MM.1S (cell line): ENCODE measurements around the gene AZU1.

ENCODE experiments used
- CTCF ChIP-seq: fragments of 300-600 bp; sonication (generic); IDR thresholded peaks from 2 replicates; pipeline ENCODE4 v1.5.1; 2016; ENCODE audit warnings: antibody characterized with exemption, low read length, mixed read lengths
- EZH2 ChIP-seq: fragments of 300-600 bp; sonication (generic); optimal IDR thresholded peaks from 2 replicates; pipeline ENCODE3; 2017; ENCODE audit warnings: low read depth, mild to moderate bottlenecking, antibody characterized with exemption, low read length, mixed read lengths

GRCh38 chr19:805166-805551 lies 22.5 kb upstream of the AZU1 start:
- no peak for TF ChIP-seq CTCF
- TF ChIP-seq EZH2: no peak
